Activated CD4-positive, alpha-beta T cell treated with anti-CD3 and anti-CD28 coated beads, Interleukin-2, Interleukin-6, amounts not matched to agents 100 ng/mL and 50 ng/mL, durations not matched to agents 16 hours and 8 hours (primary cell): Measurements from ENCODE around the gene TFF1.

Experiments
- DNase-seq: peaks from one replicate; pipeline ENCODE4 v3.0.0-alpha.2; 2020

TFF1 gene

GRCh38 chr21:42379426-42380215 is 13.3 kb upstream of the TFF1 start:
- no peak for DNase-seq

- DNase-seq, result no peak
Measured at GRCh38 chr21:42378418-42378817, 12.1 kb upstream of the TFF1 start.

DNA sequence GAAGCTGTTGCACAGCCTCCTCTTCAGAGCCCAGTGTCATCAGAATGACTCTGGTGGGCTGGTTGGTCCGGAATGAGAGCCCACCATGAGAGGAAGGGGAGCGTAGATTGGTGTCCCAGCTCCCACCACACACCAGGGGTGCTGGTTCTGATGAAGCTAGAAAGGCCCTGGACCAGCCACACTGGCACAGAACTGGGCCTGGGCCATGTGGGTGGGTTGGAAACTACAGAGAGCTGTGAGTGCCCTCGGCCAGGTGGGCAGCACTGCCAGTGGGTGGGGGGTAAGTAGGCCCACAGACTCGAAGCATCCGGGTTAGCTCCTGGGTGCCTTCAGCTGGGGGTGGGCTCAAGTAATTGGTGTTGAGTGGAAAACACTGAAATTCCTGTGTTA is 11.6 kb upstream of the TFF1 start:
- no peak for DNase-seq

GRCh38 chr21:42377211-42377950 is 11.0 kb upstream of the TFF1 start:
- no peak for DNase-seq

DNA sequence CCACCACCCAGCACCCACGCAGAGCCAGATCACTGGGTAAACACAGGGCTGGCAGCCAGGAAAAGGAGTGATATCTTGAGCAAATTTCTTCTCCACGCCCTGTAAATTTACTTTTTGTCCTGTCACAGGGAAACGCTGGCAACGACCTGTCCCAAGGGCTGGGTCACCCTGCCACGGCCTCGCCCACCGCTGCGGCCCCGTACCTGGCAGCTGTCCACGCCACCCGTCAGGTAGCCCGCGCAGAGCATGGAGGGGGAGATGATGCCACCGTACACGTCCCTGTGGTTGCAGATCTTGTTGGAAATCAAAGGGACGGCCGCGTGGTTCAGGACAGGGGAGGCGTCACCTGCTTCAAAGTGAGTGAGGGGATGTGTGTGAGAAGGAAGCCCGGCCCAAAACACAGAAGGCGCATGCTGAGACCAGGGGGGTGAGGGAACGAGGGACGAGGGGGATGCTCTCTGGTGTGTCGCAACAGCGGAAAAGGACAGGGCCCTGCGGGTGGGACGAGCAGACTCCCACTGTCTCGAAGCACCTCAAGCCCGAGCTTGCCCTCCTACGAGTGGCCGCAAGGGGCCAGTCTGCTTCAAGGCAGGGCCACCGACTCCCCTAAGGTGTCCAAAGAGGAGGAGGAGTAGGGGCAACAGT is 10.1 kb upstream of the TFF1 start:
- DNase-seq, result peak; percentile 63

DNA sequence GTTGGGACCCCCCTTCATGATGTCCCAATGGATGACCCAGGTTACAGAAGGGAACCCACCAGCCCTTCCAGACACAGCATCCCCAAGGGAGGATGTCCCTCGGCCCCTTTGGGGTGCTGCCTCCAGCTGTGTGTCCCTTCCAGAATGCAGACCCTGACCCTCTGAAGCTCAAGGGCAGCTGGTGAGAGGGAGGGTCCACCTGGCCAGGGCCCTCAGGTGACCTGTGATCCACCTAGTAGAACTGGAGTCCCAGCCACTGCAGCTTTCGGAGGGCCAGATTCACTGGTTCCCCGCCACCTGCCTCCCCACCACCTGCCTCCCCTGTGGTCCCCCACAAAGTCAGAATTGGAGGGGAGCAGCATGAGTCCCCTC is 9.6 kb upstream of the TFF1 start:
- DNase-seq, result no peak

DNA sequence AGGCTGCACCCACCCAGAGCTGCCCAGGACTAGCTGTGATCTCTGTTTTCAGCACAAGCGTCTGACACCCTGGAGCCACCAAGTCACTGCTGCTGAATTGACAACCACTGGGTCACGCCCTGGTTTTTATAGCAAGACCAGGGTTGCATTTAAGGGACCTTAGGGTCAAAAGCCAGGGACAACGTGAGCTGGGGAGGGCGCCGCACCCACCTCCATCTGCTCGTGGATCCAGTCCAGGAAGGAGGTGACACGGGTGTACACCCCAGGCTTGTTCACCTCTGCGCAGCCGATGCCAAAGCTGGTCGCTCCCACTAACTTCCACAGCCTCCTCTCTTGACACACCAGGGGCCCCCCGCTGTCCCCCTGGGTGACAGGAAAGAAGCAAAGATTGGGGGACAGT is 9.2 kb upstream of the TFF1 start:
- no peak for DNase-seq

- DNase-seq, result no peak
Measured at GRCh38 chr21:42374864-42375499, 8.6 kb upstream of the TFF1 start.

GRCh38 chr21:42374457-42374856 is 8.1 kb upstream of the TFF1 start:
- no peak for DNase-seq

DNA sequence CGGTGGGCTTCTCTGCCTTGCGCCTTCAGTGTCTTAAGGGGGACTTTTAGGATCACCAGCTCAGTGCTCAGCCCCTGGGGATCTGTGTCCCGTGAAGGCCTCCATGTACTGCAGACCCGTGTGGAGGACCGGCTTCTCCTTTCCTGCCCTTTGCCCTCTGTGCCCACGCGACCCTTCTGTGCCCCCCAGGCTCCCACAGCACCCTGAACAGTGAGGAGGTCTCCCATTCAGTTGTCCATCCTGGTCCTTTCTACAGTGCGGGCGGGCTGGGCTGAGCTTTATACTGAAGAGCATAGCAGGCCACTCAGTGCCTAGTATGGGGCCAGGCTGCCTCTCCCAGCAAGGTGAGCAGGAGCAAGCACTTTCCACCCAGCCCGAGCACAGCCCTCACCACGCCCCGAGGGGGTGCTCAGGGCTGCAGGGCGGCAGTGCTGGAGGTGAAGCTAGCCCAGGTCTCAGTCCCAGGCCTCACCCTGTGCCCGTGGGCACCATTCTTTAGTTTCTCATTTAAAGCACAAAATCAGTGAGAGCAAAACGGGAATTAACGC is 7.6 kb upstream of the TFF1 start:
- no peak for DNase-seq

GRCh38 chr21:42373196-42373907 is 7.0 kb upstream of the TFF1 start:
- peak; percentile 39 for DNase-seq

GRCh38 chr21:42370894-42371654 is 4.7 kb upstream of the TFF1 start:
- DNase-seq, result no peak

DNA sequence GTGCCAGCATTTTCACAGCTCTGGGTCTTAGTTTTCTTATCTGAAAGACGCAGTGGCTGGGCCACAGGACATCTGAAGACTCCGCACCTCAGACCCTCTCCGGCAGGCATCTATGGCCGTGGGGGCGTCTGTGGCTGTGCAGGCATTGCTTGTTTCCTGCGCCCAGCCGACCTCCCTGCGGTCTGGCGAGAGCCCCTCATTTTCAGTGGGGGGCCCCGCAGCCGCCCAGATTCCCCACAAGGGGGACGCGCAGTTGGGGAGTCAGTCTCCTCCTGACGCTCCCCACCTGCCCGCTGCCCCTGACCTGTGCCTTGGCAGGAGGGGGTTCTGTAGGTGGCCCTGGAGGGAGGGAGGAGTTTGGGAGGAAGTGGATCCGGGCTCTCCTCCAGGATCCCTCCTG is 3.5 kb upstream of the TFF1 start:
- no peak for DNase-seq

DNA sequence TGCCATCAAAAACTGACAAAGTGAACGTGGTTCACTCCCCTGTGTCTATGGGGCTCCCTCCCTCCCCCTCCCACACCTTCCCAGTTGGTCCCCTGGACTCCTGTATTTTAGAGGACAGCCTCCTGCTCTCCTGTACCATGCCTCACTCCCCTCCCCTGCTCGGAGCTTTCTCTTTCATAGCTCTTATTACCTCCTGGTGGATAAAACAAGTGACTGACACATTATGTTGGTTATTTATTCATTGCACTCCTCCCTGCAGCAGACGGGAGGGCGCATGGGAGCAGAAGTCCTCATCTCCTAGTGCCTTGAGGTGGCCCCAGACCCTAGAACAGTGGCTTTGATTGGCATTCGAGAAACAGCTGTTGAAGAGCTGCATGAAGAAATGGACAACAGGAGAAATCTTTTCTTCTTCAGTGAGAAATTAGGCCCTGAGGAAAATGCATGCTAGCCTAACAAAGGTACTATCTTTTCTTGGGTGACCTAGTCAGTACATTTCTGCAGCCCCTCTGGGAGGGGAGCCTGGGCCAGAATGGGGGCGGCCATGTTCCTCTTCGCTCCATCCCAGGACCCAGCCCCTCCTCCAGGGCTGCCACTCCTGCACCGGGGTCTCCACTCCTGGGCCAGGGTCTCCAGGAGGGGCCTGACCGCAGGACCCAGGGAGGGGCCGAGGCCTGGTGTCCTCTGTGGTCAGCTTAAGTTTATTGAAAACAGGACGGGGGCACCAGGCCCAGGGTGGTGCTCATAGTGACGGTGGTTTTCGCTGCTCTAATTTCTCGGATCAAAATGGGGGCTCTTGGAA is 1.2 kb upstream of the TFF1 start:
- no peak for DNase-seq

- no peak for DNase-seq
Measured at GRCh38 chr21:42365770-42366169, 565 bp downstream of the TFF1 start.

DNA sequence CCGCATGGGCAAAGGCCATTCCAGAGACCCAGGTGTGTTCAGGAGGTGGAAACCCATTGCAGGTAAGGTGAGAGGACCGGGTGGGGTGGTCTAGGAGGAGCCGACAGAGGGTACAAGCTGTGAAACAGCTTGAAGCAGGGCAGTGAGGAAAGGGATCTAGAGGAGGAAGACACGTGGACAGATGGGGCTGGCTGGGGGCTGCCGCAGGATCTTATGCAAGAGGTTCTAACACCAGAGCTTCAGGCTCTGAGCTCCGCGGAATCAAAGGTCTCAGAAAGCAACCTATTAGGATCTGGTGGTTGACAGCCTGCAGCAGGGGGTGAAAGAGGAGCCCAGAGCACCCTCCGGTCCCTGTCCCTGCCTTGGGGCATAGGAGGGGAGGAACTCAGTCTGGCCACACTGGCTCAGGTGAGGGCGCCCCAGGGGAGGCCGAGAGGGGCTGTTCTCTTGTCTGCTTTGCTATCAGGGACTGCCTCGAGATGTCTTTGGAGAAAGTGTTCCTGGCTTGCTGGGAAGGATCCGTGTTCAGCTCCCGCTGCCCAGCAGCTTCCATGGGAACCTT is 1.9 kb downstream of the TFF1 start:
- DNase-seq, result no peak

DNA sequence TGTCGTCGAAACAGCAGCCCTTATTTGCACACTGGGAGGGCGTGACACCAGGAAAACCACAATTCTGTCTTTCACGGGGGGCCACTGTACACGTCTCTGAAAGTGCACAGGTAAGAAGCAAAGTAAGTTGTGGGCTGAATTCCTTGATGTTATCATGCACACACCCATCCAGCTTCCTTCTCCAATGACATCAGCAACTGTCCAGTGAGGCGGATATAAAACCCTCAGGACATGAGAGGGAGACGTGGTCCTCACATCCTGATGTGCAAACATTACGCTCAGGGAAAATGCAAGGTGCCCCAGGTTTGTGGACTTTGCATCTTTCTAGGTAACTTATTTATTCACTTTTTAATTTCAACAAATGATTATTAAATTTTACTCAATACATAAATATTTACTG is 3.0 kb downstream of the TFF1 start:
- no peak for DNase-seq

GRCh38 chr21:42362700-42363099 is 3.6 kb downstream of the TFF1 start:
- DNase-seq, result no peak

DNA sequence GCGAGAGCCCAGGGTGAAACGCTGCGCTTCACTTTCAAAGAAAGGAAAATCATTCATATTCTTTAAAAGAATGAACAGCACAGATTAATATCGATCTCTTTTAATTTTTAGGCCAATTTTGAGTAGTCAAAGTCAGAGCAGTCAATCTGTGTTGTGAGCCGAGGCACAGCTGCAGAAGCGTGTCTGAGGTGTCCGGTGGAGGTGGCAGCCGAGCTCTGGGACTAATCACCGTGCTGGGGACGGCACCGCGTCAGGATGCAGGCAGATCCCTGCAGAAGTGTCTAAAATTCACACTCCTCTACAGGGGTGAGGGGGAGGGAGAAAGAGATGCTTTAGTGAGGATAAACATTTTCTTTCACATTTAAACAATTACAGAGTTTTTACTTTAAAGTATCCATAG is 4.1 kb downstream of the TFF1 start:
- DNase-seq, result no peak

DNA sequence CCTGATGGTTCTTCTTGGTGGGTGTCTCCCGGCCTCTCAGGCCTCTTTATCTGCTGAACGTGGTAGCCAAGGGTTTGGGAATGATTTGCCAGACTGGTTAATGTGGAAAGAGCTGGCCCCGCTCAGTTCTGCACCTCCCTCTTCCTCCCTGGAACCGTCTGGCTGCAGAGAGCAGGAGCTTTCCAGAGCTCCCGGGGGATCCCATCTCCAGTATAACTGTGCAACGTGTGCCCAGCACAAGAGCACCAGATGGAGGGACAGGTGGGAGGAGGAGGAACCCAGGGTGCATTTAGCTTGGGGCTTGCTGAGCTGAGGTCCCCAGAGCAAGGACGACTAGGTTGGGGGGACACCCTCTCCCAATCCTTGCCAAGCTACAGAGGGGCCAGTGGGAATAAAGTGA is 5.0 kb downstream of the TFF1 start:
- DNase-seq, result no peak

GRCh38 chr21:42360317-42360716 is 6.0 kb downstream of the TFF1 start:
- peak; percentile 28 for DNase-seq
